ENCODE data around the gene LTA4H.

Gene LTA4H

DNA sequence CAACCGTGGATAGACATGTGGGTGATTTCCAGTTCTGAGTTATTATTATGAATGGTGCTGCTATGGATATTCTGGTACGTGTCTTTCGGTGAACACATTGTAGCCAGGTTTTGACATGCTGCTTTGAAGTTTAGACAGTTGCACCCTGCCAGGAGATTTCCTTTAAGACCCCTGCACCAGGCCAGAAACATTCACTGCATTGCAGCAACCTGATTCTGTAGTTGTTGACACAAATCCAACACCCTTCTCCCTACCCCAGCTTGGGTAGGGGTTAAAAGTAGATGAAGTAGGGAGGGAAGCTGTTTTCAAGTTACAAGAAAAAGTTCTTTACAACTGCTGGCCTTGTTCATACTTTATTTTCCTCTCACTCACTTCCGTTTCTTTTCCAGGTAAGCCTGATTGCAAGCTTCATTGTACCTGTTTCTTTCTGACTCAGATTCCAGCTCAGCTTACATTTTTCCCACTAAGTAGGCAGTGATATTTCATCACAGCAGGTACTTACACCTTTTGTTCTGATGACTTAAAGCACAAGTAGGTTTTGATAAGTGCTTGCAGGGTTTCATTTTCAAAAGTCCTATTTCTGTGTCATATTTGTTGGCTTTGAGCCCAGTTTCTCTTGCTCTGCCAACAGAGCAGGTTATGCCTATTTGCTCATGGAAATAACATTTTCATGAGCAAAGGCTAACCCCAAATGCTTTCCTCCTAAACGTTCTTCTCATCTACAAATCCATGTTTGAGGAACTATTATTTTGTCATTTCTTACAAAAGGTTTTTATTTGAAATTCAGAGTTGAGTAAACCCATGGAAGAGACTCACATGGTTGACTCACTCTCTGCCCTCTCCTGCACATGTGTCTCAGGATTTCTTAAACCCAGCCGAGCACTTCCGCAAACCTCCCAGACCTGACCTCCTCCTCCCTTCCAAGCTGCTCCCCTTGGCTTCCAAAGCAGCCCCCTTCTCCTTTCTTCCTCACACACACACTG lies 12.1 kb upstream of the LTA4H start:
- Histone ChIP-seq H3K9ac (ENCODE audit: low read length in 5 of 5) (no peak overlapping the region), H3K27ac (ENCODE audit: low read depth, low read length) (no peak overlapping the region), H3K27me3 (ENCODE audit: control insufficient read depth in 5 of 5, insufficient read depth in 4 of 5, low read length in 5 of 5) (no peaks in the 10 kb centered on the region), H3K4me3 (ENCODE audit: low read depth in 1 of 5, low read length in 5 of 5) (no peak overlapping the region), H3K4me1 (ENCODE audit: control insufficient read depth in 5 of 5, insufficient read depth in 5 of 5, low read length in 5 of 5) (peaks cover 0 to 39% (median 8%) of the 10 kb centered on the region in 5 donors), H3K9me3 (ENCODE audit: control insufficient read depth in 5 of 5, low read length in 5 of 5) (no peaks in the 10 kb centered on the region), H3K36me3 (ENCODE audit: control insufficient read depth in 5 of 5, insufficient read depth in 5 of 5, low read length in 5 of 5) (no peaks in the 10 kb centered on the region)

DNA sequence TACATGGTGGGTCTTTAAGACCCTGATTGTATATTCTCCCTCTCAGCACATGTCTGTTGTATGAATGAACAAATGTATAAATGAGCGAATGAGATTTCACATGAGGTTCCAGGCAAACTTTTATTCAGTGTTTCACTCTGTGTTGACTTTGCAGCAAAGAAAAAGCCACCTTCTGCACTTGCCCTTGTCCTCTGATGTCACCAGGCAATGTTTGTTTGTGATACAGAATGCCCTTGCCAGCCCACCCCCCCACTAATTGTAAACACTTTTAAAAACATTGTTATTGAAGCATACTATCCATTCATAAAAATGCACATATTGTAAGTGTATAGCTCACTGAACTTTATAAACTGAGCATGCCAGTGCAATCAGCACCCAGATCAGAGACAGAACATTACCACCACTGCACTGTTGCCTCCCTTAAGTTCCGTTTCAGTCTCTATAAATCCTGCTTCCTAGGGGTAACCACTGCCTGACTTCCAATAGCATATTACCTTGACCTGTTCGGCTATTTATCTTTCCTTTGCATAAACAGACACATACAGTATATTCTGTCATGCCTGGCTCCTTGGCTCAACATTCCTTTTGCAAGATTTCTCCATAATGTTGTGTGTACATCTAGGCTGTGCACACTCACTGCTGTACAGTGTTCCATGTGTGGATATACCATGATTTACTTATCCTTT lies 11.3 kb upstream of the LTA4H start:
- no peak overlapping the region for H3K4me3 ChIP-seq (ENCODE audit: low read depth in 1 of 5, low read length in 5 of 5)
- H3K4me1 ChIP-seq (ENCODE audit: control insufficient read depth in 5 of 5, insufficient read depth in 5 of 5, low read length in 5 of 5), result peaks cover 0 to 35% (median 8%) of the 10 kb centered on the region in 5 donors
- no peak overlapping the region for H3K9ac ChIP-seq (ENCODE audit: low read length in 5 of 5)
- H3K27me3 ChIP-seq (ENCODE audit: control insufficient read depth in 5 of 5, insufficient read depth in 4 of 5, low read length in 5 of 5), result no peaks in the 10 kb centered on the region
- H3K27ac ChIP-seq (ENCODE audit: low read depth, low read length), result no peak overlapping the region
- no peaks in the 10 kb centered on the region for H3K9me3 ChIP-seq (ENCODE audit: control insufficient read depth in 5 of 5, low read length in 5 of 5)
- H3K36me3 ChIP-seq (ENCODE audit: control insufficient read depth in 5 of 5, insufficient read depth in 5 of 5, low read length in 5 of 5), result no peaks in the 10 kb centered on the region

DNA sequence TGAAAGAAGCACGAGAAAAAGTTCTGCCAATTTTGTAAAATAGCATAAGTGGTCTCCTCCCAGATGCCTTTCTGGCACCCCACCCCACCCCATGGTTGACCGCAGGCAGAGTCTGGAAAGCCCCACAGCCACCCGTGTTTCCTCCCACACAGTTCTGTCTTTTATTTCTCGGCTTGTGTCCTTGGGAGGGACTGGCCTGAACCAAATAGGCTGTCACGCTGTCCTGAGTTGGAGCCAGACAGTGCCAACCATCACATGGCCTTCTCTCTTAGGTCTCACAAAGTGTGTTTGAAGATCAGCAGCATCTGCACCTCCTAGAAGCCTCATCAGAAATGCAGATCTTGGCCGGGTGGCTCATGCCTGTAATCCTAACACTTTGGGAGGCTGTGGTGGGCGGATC lies 10.2 kb upstream of the LTA4H start:
- H3K27ac ChIP-seq (ENCODE audit: low read depth, low read length), result no peak overlapping the region
- no peak overlapping the region for H3K9ac ChIP-seq (ENCODE audit: low read length in 5 of 5)
- no peak overlapping the region for H3K4me3 ChIP-seq (ENCODE audit: low read depth in 1 of 5, low read length in 5 of 5)
- H3K27me3 ChIP-seq (ENCODE audit: control insufficient read depth in 5 of 5, insufficient read depth in 4 of 5, low read length in 5 of 5), result no peaks in the 10 kb centered on the region
- H3K4me1 ChIP-seq (ENCODE audit: control insufficient read depth in 5 of 5, insufficient read depth in 5 of 5, low read length in 5 of 5), result peaks cover 0 to 34% (median 8%) of the 10 kb centered on the region in 5 donors
- H3K36me3 ChIP-seq (ENCODE audit: control insufficient read depth in 5 of 5, insufficient read depth in 5 of 5, low read length in 5 of 5), result no peaks in the 10 kb centered on the region
- no peaks in the 10 kb centered on the region for H3K9me3 ChIP-seq (ENCODE audit: control insufficient read depth in 5 of 5, low read length in 5 of 5)

DNA sequence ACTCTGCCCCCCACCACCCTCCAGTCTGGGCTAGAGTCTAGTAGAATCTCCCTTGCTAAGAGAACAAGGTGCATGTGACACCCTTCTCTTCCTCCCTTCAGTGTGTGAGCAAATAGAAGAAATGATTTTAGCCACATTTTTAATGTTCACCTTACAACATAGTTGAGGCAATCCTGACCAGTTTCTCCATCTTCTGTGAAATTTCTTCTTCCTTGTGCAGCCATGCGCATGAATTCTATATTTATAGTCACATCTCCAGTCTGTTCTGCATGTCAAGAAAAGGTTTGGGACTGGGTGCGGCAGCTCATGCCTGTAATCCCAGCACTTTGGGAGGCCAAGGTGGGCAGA lies 9.5 kb upstream of the LTA4H start:
- H3K9me3 ChIP-seq (ENCODE audit: control insufficient read depth in 5 of 5, low read length in 5 of 5), result no peaks in the 10 kb centered on the region

DNA sequence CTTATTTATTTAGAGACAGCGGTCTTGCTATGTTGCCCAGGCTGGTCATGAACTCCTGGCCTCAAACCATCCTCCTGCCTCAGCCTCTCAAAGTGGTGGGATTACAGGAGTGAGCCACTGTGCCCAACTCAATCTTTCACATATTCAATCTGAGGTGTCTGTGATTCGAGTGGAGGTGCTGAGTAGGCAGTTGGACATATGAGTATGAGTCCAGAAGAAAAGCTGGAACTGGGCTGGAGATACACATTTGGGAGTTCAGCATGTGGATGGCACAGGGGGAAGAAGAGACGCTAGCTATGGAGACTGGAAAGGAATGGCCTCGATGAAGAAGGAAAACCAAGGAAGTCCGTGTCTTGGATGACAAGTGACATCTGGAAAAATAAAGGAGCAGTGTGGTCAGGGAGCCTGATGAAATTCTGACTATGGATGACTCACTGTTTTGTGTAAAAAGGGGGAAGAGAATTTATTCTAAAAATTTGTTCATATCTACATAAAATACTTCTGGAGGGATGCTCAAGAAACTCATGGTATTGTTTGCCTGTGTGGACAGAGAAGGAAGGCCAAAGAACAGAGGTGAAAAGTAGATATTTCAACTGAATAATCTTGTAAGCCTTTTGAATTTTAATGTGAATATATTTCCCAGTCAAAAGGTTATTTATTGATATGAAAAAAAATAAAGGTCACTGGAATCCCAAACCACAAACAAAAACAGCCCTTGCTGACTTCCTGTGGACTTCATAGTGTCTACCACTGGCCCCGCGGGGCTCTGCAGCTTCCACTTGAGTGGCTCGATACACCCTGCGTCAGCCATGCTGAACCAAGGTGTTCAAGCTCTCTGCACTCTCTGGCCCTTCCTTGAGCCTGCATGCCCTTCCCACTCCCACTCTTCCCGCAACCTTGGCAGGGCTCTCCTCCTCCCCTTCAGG lies 8.9 kb upstream of the LTA4H start:
- Histone ChIP-seq H3K36me3 (ENCODE audit: control insufficient read depth in 5 of 5, insufficient read depth in 5 of 5, low read length in 5 of 5) (no peaks in the 10 kb centered on the region), H3K9ac (ENCODE audit: low read length in 5 of 5) (no peak overlapping the region), H3K27ac (ENCODE audit: low read depth, low read length) (no peak overlapping the region), H3K4me1 (ENCODE audit: control insufficient read depth in 5 of 5, insufficient read depth in 5 of 5, low read length in 5 of 5) (peaks cover 0 to 34% (median 8%) of the 10 kb centered on the region in 5 donors), H3K4me3 (ENCODE audit: low read depth in 1 of 5, low read length in 5 of 5) (no peak overlapping the region), H3K9me3 (ENCODE audit: control insufficient read depth in 5 of 5, low read length in 5 of 5) (no peaks in the 10 kb centered on the region), H3K27me3 (ENCODE audit: control insufficient read depth in 5 of 5, insufficient read depth in 4 of 5, low read length in 5 of 5) (no peaks in the 10 kb centered on the region)

More for the DNA sequence above, 9.5 kb upstream of the LTA4H start:
- Histone ChIP-seq H3K36me3 (ENCODE audit: control insufficient read depth in 5 of 5, insufficient read depth in 5 of 5, low read length in 5 of 5) (no peaks in the 10 kb centered on the region), H3K9ac (ENCODE audit: low read length in 5 of 5) (no peak overlapping the region), H3K27me3 (ENCODE audit: control insufficient read depth in 5 of 5, insufficient read depth in 4 of 5, low read length in 5 of 5) (no peaks in the 10 kb centered on the region), H3K27ac (ENCODE audit: low read depth, low read length) (no peak overlapping the region), H3K4me3 (ENCODE audit: low read depth in 1 of 5, low read length in 5 of 5) (no peak overlapping the region), H3K4me1 (ENCODE audit: control insufficient read depth in 5 of 5, insufficient read depth in 5 of 5, low read length in 5 of 5) (peaks cover 0 to 34% (median 8%) of the 10 kb centered on the region in 5 donors)

DNA sequence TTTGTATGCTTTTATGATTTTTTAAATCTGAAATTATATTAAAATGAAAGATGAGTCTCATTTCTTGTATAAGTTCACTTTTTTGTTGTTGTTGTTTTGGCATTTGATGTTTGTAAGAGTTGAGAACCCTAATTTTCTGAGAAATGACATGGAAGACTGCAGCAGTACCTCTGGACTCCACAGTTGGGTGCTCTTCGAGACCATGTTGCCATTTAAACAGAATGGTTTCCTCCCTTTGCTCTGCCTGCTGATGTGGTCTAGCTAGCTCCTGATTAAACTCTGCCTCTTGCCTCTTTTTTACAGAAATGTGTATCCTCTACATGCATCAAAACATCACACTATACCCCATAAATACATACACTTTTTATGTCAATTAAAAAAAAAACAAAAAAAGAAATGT lies 5.8 kb upstream of the LTA4H start:
- peaks cover 0 to 14% (median 0%) of the 10 kb centered on the region in 5 donors for H3K4me1 ChIP-seq (ENCODE audit: control insufficient read depth in 5 of 5, insufficient read depth in 5 of 5, low read length in 5 of 5)
- no peak overlapping the region for H3K4me3 ChIP-seq (ENCODE audit: low read depth in 1 of 5, low read length in 5 of 5)
- H3K36me3 ChIP-seq (ENCODE audit: control insufficient read depth in 5 of 5, insufficient read depth in 5 of 5, low read length in 5 of 5), result no peaks in the 10 kb centered on the region
- H3K9ac ChIP-seq (ENCODE audit: low read length in 5 of 5), result no peak overlapping the region
- H3K27me3 ChIP-seq (ENCODE audit: control insufficient read depth in 5 of 5, insufficient read depth in 4 of 5, low read length in 5 of 5), result no peaks in the 10 kb centered on the region
- no peaks in the 10 kb centered on the region for H3K9me3 ChIP-seq (ENCODE audit: control insufficient read depth in 5 of 5, low read length in 5 of 5)
- no peak overlapping the region for H3K27ac ChIP-seq (ENCODE audit: low read depth, low read length)

DNA sequence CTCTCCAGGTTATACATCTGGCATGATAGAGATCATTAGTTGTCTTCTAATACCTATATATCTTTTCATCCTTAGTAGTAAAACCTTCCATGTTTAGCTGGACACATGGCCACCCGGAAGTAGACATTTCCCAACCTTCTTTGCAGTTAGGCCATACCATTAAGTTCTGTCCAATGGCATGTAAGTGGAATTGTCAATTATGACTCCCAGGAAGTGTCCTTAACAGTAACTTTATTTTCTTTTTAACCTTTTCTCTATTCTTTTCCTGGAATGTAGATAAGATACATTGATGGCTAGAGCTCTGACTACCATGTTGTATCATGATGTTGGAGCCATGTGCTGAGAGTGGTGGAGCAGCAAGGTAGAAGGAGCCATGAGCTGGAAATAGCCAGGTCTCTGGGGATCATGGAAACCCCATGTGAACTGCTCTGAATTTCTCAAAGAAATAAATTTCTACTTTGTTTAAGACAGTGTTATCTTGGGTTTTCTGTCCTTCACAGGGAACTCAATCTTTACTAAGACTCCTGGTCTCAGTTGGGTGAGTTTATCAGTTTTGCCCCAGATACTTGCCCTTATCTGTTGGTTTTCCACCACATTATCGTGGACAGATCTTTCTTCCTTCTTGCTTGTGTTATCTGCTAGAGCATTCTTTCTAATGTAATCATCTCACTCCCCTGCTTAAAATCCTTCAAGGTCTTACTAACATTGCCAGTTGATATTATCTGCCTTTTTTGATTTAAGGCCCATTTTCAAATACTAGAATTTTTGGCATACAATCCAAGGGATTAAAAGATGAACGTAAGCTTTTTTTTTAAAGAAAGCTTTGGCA lies 5.1 kb upstream of the LTA4H start:
- H3K4me3 ChIP-seq (ENCODE audit: low read depth in 1 of 5, low read length in 5 of 5), result no peak overlapping the region
- H3K36me3 ChIP-seq (ENCODE audit: control insufficient read depth in 5 of 5, insufficient read depth in 5 of 5, low read length in 5 of 5), result no peaks in the 10 kb centered on the region
- peaks cover 0 to 14% (median 2%) of the 10 kb centered on the region in 5 donors for H3K4me1 ChIP-seq (ENCODE audit: control insufficient read depth in 5 of 5, insufficient read depth in 5 of 5, low read length in 5 of 5)
- no peak overlapping the region for H3K27ac ChIP-seq (ENCODE audit: low read depth, low read length)
- H3K9me3 ChIP-seq (ENCODE audit: control insufficient read depth in 5 of 5, low read length in 5 of 5), result no peaks in the 10 kb centered on the region
- H3K27me3 ChIP-seq (ENCODE audit: control insufficient read depth in 5 of 5, insufficient read depth in 4 of 5, low read length in 5 of 5), result no peaks in the 10 kb centered on the region
- H3K9ac ChIP-seq (ENCODE audit: low read length in 5 of 5), result no peak overlapping the region

DNA sequence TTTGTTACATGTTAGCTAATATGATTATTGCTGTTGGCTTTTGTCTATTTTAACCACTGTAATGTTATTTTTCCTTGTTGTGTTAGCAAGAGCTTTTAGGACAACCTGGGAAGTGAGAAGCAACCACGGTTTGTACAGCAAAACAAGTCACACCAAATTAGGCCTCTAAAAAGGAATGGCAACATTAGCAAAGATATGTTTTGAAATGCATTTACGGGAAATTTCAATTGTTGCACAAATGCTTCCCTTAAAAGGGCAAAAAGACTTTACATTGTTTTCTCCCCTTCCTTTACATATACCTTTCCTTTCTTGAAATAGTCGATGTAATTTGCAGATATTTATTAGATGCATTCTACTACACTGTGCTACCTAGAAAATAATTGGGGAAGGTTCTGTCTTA lies 4.1 kb upstream of the LTA4H start:
- Histone ChIP-seq H3K9ac (ENCODE audit: low read length in 5 of 5) (no peak overlapping the region), H3K27ac (ENCODE audit: low read depth, low read length) (no peak overlapping the region), H3K36me3 (ENCODE audit: control insufficient read depth in 5 of 5, insufficient read depth in 5 of 5, low read length in 5 of 5) (no peaks in the 10 kb centered on the region), H3K27me3 (ENCODE audit: control insufficient read depth in 5 of 5, insufficient read depth in 4 of 5, low read length in 5 of 5) (no peaks in the 10 kb centered on the region), H3K9me3 (ENCODE audit: control insufficient read depth in 5 of 5, low read length in 5 of 5) (no peaks in the 10 kb centered on the region), H3K4me1 (ENCODE audit: control insufficient read depth in 5 of 5, insufficient read depth in 5 of 5, low read length in 5 of 5) (peaks cover 2 to 18% (median 6%) of the 10 kb centered on the region in 5 donors), H3K4me3 (ENCODE audit: low read depth in 1 of 5, low read length in 5 of 5) (no peak overlapping the region)

DNA sequence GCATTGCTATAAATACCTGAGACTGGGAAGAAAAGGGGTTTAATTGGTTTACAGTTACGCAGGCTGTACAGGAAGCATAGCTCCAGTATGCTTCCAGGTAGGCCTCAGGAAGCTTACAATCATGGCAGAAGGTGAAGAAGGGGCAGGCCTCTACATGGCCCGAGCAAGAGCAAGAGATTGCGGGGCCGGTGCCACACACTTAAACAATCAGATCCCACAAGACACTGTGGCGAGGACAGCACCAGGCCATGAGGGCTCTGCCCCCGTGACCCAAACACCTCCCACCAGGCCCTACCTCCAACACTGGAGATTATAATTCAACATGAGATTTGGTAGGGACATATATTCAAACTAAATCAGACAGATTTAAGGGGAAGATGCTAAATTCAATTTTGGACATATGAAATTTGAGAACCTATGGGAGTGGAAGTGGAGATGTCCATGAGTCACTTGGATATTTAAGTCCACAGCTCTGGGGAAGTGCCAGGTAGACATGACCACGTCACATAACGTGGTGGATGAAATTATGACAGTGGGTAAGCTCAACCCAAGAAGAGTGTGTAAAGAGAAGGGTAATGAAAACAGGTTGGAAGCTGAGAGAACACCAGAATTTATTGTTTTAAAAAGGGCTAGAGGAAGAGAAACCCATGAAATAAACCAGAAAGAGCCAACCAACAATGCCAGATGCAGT lies 1.5 kb upstream of the LTA4H start:
- Histone ChIP-seq H3K36me3 (ENCODE audit: control insufficient read depth in 5 of 5, insufficient read depth in 5 of 5, low read length in 5 of 5) (no peaks in the 10 kb centered on the region), H3K9me3 (ENCODE audit: control insufficient read depth in 5 of 5, low read length in 5 of 5) (no peaks in the 10 kb centered on the region), H3K27me3 (ENCODE audit: control insufficient read depth in 5 of 5, insufficient read depth in 4 of 5, low read length in 5 of 5) (no peaks in the 10 kb centered on the region), H3K4me1 (ENCODE audit: control insufficient read depth in 5 of 5, insufficient read depth in 5 of 5, low read length in 5 of 5) (peaks cover 2 to 18% (median 13%) of the 10 kb centered on the region in 5 donors), H3K9ac (ENCODE audit: low read length in 5 of 5) (no peak overlapping the region), H3K27ac (ENCODE audit: low read depth, low read length) (no peak overlapping the region), H3K4me3 (ENCODE audit: low read depth in 1 of 5, low read length in 5 of 5) (no peak overlapping the region)

Data from subcutaneous abdominal adipose tissue (tissue), 5 donors.